ENCODE measurements around the gene CEP350. TPM values are rescaled to one million over a fixed set of nuclear protein-coding genes. Genes with fewer than 3 reads are reported as not detected.
A peak's percentile ranks its signal among the peaks of the same experiment; 100 is the strongest.

The CEP350 gene
- total and polyA plus RNA-seq, 10 of the 15 experiments (the other 5 are each of a cell fraction or from before 2014, with no cell fraction given): 5.2 to 46.0 (median 23.1) TPM

DNA sequence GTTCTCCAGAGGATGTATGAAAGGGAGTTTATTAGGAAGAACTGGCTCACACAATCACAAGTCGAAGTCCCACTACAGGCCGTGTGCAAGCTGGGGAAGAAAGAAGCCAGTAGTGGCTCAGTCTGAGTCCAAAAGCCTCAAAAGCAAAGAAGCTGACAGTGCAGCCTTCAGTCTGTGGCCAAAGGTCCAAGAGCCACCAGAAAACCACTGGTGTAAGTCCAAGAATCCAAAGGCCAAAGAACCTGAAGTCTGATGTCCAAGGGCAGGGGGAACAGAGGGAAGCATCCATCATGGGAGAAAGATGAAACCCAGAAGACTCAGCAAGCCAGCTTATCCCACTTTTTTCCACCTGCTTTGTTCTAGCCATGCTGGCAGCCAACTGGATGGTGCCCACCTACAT lies 21.4 kb upstream of the CEP350 start:
- ChIA-PET POLR2A (no interaction called here), RAD21 (ENCODE audit: unreplicated experiment) (no interaction called here)
- in situ Hi-C loops (cut with MboI): no loop called here

More for the DNA sequence above, 21.4 kb upstream of the CEP350 start:
- Histone ChIP-seq H3K4me1 (ENCODE audit: control insufficient read depth, insufficient read depth, low read length) (no peaks in the 10 kb centered on the region), H4K20me1 (ENCODE audit: control insufficient read depth, insufficient read depth) (no peaks in the 10 kb centered on the region), H3K27me3 (replicated peaks in 1 of 2; ENCODE audit: control insufficient read depth in 2 of 2, insufficient read depth in 2 of 2, low read length in 1 of 2) (no peaks in the 10 kb centered on the region), H3K9me3 (replicated peaks; ENCODE audit: control insufficient read depth, insufficient read depth, low read length) (no peaks in the 10 kb centered on the region), H3K79me2 (ENCODE audit: control insufficient read depth, insufficient read depth, low read length) (no peaks in the 10 kb centered on the region), H3K36me3 (ENCODE audit: control insufficient read depth in 2 of 2, insufficient read depth in 2 of 2, low read length in 1 of 2) (no peaks in the 10 kb centered on the region), H3K4me3 (no peak overlapping the region), H2AFZ (ENCODE audit: control insufficient read depth, low read depth, low read length) (peak overlapping the region; percentile 3; the same call in 1 of the 2 replicates), H3K27ac (ENCODE audit: control insufficient read depth, insufficient read depth) (no peak overlapping the region), H3K4me2 (ENCODE audit: control insufficient read depth, insufficient read depth) (no peak overlapping the region), H3K9ac (ENCODE audit: control insufficient read depth, insufficient read depth, low read length) (no peak overlapping the region)
- 77% methylated on average over 2 of the region's 2 CpGs for WGBS (ENCODE audit: insufficient coverage, insufficient replicate concordance, low lambda C conversion rate, missing lambda C conversion rate)
- TF ChIP-seq ASH2L (IDR thresholded peaks at IDR 0.05; ENCODE audit: borderline replicate concordance, low read depth): no peak
- TF ChIP-seq NR2F1 (conservative IDR thresholded peaks at IDR 0.05): no peak
- TF ChIP-seq ZNF274 (IDR thresholded peaks at IDR 0.05; ENCODE audit: insufficient read depth, insufficient read length): no peak
- no peak for TF ChIP-seq ZNF207 (IDR thresholded peaks at IDR 0.05; ENCODE audit: borderline replicate concordance)
- TF ChIP-seq MTA2 (IDR thresholded peaks at IDR 0.05; ENCODE audit: low read depth): no peak
- TF ChIP-seq JUND (IDR thresholded peaks at IDR 0.05; ENCODE audit: low read depth, low read length): no peak
- no peak for TF ChIP-seq MYC (IDR thresholded peaks at IDR 0.05; ENCODE audit: insufficient read depth, insufficient read length, insufficient replicate concordance, low read length, severe bottlenecking)
- no peak for TF ChIP-seq NFYB (IDR thresholded peaks at IDR 0.05; ENCODE audit: insufficient read depth, low read depth, low read length)
- no peak for TF ChIP-seq KDM1A (IDR thresholded peaks at IDR 0.05; ENCODE audit: borderline replicate concordance)
- no peak for TF ChIP-seq CBFB (IDR thresholded peaks at IDR 0.05; ENCODE audit: low read depth)
- TF ChIP-seq RUNX3 (IDR thresholded peaks at IDR 0.05; ENCODE audit: low read length): no peak
- TF ChIP-seq ESRRA (IDR thresholded peaks at IDR 0.05; ENCODE audit: low read length): no peak
- no peak for TF ChIP-seq HDAC6 (IDR thresholded peaks at IDR 0.05; ENCODE audit: unreplicated experiment)
- no peak for TF ChIP-seq RELB (IDR thresholded peaks at IDR 0.05; ENCODE audit: low read depth)
- TF ChIP-seq RCOR1 (conservative IDR thresholded peaks at IDR 0.05; ENCODE audit: low read depth, low read length): no peak
- TF ChIP-seq ZNF24 (IDR thresholded peaks at IDR 0.05): no peak
- no TSS peak for BruUV-seq (replicated peaks)
- DNase-seq (ENCODE audit: low read depth, low spot score) (no peak), ATAC-seq (no peak), FAIRE-seq (no peak)
- intact Hi-C loops (cut with micrococcal nuclease; ENCODE audit: unreplicated experiment): no loop called here
- ChIA-PET CTCF (interaction anchor here (0.6 to 2.0 kb wide), 4 partner anchors 15 to 693 kb away, joined by 3 to 7 read pairs (median 5); no protein-coding TSS in a partner anchor), SMC1A (ENCODE audit: uncharacterized antibody, unreplicated experiment) (interaction anchor here (0.8 to 2.0 kb wide), 6 partner anchors 9 to 119 kb away, joined by 3 to 4 read pairs (median 3); no protein-coding TSS in a partner anchor)

Measured in GM12878 (cell line).